Upper lobe of left lung (tissue), 6 donors: Measurements from ENCODE around the gene CD302. TPM values are rescaled to one million over a fixed set of nuclear protein-coding genes. Genes with fewer than 3 reads are reported as not detected.
A peak's percentile ranks its signal among the peaks of the same experiment; 100 is the strongest.

Source experiments
- ATAC-seq, 2 donors: fragments of 200-7000 bp; cut with Tn5 transposase; one replicate each; pipeline ENCODE4 v1.9.1; 2022; ENCODE audit warnings: mild to moderate bottlenecking in 2 of 2, moderate library complexity in 2 of 2; ENCODE audit not compliant: low FRiP score in 2 of 2
- DNase-seq, 2 donors: peaks; one replicate each; pipeline ENCODE4 v3.0.0-alpha.2; 2019 to 2020
- H3K27ac ChIP-seq, 4 donors: fragments of 200-600 bp; sonication (generic); one replicate each; pipeline ENCODE4 v1.5.1; 2016 to 2019
- H3K27me3 ChIP-seq, 4 donors: fragments of 200-600 bp; sonication (generic); one replicate each; pipeline ENCODE4 v1.5.1; 2017 to 2019
- H3K36me3 ChIP-seq, 4 donors: fragments of 200-600 bp; sonication (generic); one replicate each; pipeline ENCODE4 v1.5.1; 2016 to 2019
- H3K4me1 ChIP-seq, 4 donors: fragments of 200-600 bp; sonication (generic); one replicate each; pipeline ENCODE4 v1.5.1; 2018 to 2019
- H3K4me3 ChIP-seq, 4 donors: fragments of 200-600 bp; sonication (generic); one replicate each; pipeline ENCODE4 v1.5.1; 2017 to 2019; ENCODE audit warnings: mild to moderate bottlenecking in 2 of 4, moderate library complexity in 1 of 4
- H3K9me3 ChIP-seq, 4 donors: fragments of 200-600 bp; sonication (generic); one replicate each; pipeline ENCODE4 v1.5.1; 2018 to 2019
- EP300 ChIP-seq, 4 donors: sonication (generic); formaldehyde crosslinking; IDR thresholded peaks; one replicate each; pipeline ENCODE4 v1.5.1; 2017; ENCODE audit warnings: antibody characterized with exemption in 4 of 4, control low read depth in 2 of 4
- POLR2A ChIP-seq, 4 donors: fragments of 450-650 bp; IDR thresholded peaks; one replicate each; pipeline ENCODE4 v1.5.1; 2016 to 2017; ENCODE audit warnings: antibody characterized with exemption in 4 of 4, mild to moderate bottlenecking in 2 of 4
- POLR2AphosphoS5 ChIP-seq, 2 donors: sonication (generic); formaldehyde crosslinking; IDR thresholded peaks; one replicate each; pipeline ENCODE4 v1.5.1; 2017; ENCODE audit warnings: antibody characterized with exemption in 2 of 2
- WGBS, 2 donors: methylation state at CpG; one replicate each; pipeline ENCODE4 v1.1.5; 2017 to 2018; 5-methylcytosine and 5-hydroxymethylcytosine counted together
- total RNA-seq, 6 donors: library from RNA; depleted of rRNA in 4 of 6; stranded (reverse); fragments of >200 nt in 4 of 6; gene quantifications; one replicate each; pipeline versions ENCODE4 v1.1.0 to v1.2.1, GENCODE V29; 2016 to 2021
- TF ChIP-seq, protein P1 (sequence below), 6 experiments: fragments of 450-650 bp in 4 of 6; fragments of 200-600 bp in 2 of 6; sonication (generic) in 2 of 6; IDR thresholded peaks; one replicate each; pipeline ENCODE4 v1.5.1; 2016 to 2019; ENCODE audit warnings: antibody characterized with exemption in 6 of 6
- donor health status: DM: no; HTN: no; CAD: no; lungs with moderate emphysema.
- donor health status: DM: no; HTN: yes; CAD: no; lungs with severe emphysema.

Gene CD302
- total RNA-seq, 6 donors from 2014 or later = 36.7 to 142 (median 83.0) TPM

DNA sequence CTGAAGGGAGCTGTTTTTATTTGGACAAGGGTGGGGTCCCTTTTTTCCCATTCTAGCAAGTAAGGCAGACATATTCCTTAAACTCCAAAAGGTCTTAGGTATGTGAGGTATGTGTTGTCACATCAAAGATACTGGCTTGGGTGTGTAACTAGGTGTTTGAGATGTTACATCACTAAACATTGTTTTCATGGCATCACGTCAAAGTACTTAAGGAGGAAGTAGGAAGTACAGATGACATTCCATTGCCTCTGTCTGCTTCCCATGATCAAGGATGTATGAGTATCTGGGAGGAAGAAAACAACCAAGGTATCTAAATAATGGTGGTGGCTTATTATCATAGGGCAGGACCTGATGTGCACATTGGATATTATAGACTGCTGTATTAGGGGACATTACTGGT is 39.3 kb downstream of the CD302 start:
- Histone ChIP-seq H3K27ac (peak overlapping the region in 2 of 4 donors; percentile 17), H3K4me1 (peaks cover 13 to 27% (median 19%) of the 10 kb centered on the region in 4 donors), H3K36me3 (peaks cover 6 to 81% (median 16%) of the 10 kb centered on the region in 4 donors), H3K27me3 (no peaks in the 10 kb centered on the region), H3K4me3 (no peak overlapping the region), H3K9me3 (no peaks in the 10 kb centered on the region)
- DNase-seq (no peak), ATAC-seq (peak; percentile 56 to 70)
- WGBS, 2 donors = 38% methylated on average over 1 of the region's 1 CpG
- TF ChIP-seq EP300 (IDR thresholded peaks at IDR 0.05) = no peak
- no peak for TF ChIP-seq POLR2AphosphoS5 (IDR thresholded peaks at IDR 0.05)
- no peak for TF ChIP-seq POLR2A (IDR thresholded peaks at IDR 0.05)

GRCh38 chr2:159758239-159758638 is 39.8 kb downstream of the CD302 start:
- WGBS, 2 donors = 8 to 33% methylated on average over 1 of the region's 1 CpG
- Histone ChIP-seq H3K4me1 (peaks cover 13 to 27% (median 23%) of the 10 kb centered on the region in 4 donors), H3K27ac (peak overlapping the region in 2 of 4 donors; percentile 17), H3K36me3 (peaks cover 6 to 79% (median 16%) of the 10 kb centered on the region in 4 donors), H3K27me3 (no peaks in the 10 kb centered on the region), H3K9me3 (no peaks in the 10 kb centered on the region), H3K4me3 (no peak overlapping the region)
- TF ChIP-seq EP300 (IDR thresholded peaks at IDR 0.05) (no peak), POLR2A (IDR thresholded peaks at IDR 0.05) (no peak), POLR2AphosphoS5 (IDR thresholded peaks at IDR 0.05) (no peak)
- TF ChIP-seq, protein P1, sequence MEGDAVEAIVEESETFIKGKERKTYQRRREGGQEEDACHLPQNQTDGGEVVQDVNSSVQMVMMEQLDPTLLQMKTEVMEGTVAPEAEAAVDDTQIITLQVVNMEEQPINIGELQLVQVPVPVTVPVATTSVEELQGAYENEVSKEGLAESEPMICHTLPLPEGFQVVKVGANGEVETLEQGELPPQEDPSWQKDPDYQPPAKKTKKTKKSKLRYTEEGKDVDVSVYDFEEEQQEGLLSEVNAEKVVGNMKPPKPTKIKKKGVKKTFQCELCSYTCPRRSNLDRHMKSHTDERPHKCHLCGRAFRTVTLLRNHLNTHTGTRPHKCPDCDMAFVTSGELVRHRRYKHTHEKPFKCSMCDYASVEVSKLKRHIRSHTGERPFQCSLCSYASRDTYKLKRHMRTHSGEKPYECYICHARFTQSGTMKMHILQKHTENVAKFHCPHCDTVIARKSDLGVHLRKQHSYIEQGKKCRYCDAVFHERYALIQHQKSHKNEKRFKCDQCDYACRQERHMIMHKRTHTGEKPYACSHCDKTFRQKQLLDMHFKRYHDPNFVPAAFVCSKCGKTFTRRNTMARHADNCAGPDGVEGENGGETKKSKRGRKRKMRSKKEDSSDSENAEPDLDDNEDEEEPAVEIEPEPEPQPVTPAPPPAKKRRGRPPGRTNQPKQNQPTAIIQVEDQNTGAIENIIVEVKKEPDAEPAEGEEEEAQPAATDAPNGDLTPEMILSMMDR (IDR thresholded peaks at IDR 0.05) = no peak
- ATAC-seq (no peak), DNase-seq (no peak)

DNA sequence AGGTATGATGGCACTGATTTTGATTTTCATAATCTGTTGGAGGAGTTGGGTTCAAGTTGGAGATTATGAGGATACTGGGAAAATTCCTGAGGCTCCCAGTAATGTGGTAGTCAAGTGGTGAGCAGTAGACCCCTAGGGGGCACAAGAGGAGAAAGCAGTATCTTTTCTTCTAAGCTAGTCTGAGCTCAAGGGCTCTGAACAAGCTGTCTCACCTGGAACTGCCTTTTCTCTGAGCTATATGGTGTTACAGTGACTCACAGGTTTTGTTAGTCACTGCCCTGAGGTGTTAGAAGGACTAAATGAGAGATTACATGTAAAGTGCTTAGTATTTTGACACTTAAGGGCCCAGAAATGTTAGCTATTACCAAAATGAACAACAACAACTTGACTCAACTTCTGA is 42.2 kb downstream of the CD302 start:
- no peak overlapping the region for H3K4me3 ChIP-seq
- peaks cover 0 to 76% (median 15%) of the 10 kb centered on the region in 4 donors for H3K36me3 ChIP-seq
- peak in 1 of 2 donors; percentile 57 for ATAC-seq
- H3K27ac ChIP-seq = no peak overlapping the region
- TF ChIP-seq, protein P1 (IDR thresholded peaks at IDR 0.05) = no peak
- TF ChIP-seq POLR2AphosphoS5 (IDR thresholded peaks at IDR 0.05) = no peak
- TF ChIP-seq EP300 (IDR thresholded peaks at IDR 0.05) = no peak
- TF ChIP-seq POLR2A (IDR thresholded peaks at IDR 0.05) = no peak
- no peaks in the 10 kb centered on the region for H3K27me3 ChIP-seq
- no peaks in the 10 kb centered on the region for H3K9me3 ChIP-seq
- DNase-seq = no peak
- H3K4me1 ChIP-seq = peaks cover 13 to 29% (median 23%) of the 10 kb centered on the region in 4 donors

- H3K4me1 ChIP-seq = peaks cover 13 to 33% (median 23%) of the 10 kb centered on the region in 4 donors
- H3K27me3 ChIP-seq = no peaks in the 10 kb centered on the region
- DNase-seq (no peak), ATAC-seq (no peak)
- H3K36me3 ChIP-seq = peaks cover 0 to 77% (median 16%) of the 10 kb centered on the region in 4 donors
- H3K9me3 ChIP-seq = no peaks in the 10 kb centered on the region
- peak overlapping the region in 1 of 4 donors; percentile 14 for H3K27ac ChIP-seq
- TF ChIP-seq, protein P1 (IDR thresholded peaks at IDR 0.05) = no peak
- TF ChIP-seq POLR2AphosphoS5 (IDR thresholded peaks at IDR 0.05) (no peak), POLR2A (IDR thresholded peaks at IDR 0.05) (no peak), EP300 (IDR thresholded peaks at IDR 0.05) (no peak)
- WGBS, 2 donors = 89 to 92% methylated on average over 2 of the region's 2 CpGs
- no peak overlapping the region for H3K4me3 ChIP-seq
Observed at GRCh38 chr2:159755014-159755413, 43.0 kb downstream of the CD302 start.

DNA sequence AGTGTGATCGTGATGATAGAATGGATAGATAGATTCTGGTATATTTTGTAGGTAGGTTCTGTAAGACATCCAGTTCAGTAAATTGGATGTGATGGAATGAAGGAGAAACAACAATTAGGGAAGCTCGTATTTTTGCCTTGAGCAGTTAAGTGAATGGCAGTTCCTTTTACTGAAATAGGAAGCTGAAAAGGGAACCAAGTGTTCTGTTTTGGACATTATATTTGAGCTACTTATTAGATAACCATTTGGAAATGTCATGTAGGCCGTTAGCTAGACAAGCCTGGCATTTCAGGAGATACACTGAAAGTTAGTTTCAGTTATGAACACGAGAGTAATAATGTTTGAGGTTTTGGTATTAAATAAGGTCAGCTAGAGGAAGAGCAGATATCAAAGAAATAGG is 44.2 kb downstream of the CD302 start:
- peaks cover 13 to 33% (median 19%) of the 10 kb centered on the region in 4 donors for H3K4me1 ChIP-seq
- no peaks in the 10 kb centered on the region for H3K9me3 ChIP-seq
- peaks cover 1 to 77% (median 15%) of the 10 kb centered on the region in 4 donors for H3K36me3 ChIP-seq
- TF ChIP-seq, protein P1 (IDR thresholded peaks at IDR 0.05) = no peak
- TF ChIP-seq POLR2A (IDR thresholded peaks at IDR 0.05) = no peak
- no peak for TF ChIP-seq POLR2AphosphoS5 (IDR thresholded peaks at IDR 0.05)
- no peak for TF ChIP-seq EP300 (IDR thresholded peaks at IDR 0.05)
- ATAC-seq (peak in 1 of 2 donors; percentile 73), DNase-seq (no peak)
- WGBS, 2 donors = 73 to 78% methylated on average over 4 of the region's 4 CpGs
- no peak overlapping the region for H3K4me3 ChIP-seq
- no peaks in the 10 kb centered on the region for H3K27me3 ChIP-seq
- peak overlapping the region in 2 of 4 donors; percentile 41 to 53 for H3K27ac ChIP-seq
